B cell (primary cell): Measurements from ENCODE around the gene CISD2. TPM values are rescaled to one million over a fixed set of nuclear protein-coding genes. Genes with fewer than 3 reads are reported as not detected.
A peak's percentile ranks its signal among the peaks of the same experiment; 100 is the strongest.

Experiments
- ATAC-seq: fragments of 200-7000 bp; cut with Tn5 transposase; one replicate; pipeline ENCODE4 v1.10.0; 2021; ENCODE audit warnings: low read depth, mild to moderate bottlenecking, moderate number of reproducible peaks, moderate library complexity
- CTCF ChIA-PET: fragments of 350-600 bp; sonication (Branson Sonifier 250); formaldehyde crosslinking; loops from one replicate; lab custom pipeline; 2021; ENCODE audit warnings: antibody characterized with exemption, inconsistent platforms; lab: Charles Lee
- POLR2A ChIA-PET: fragments of 350-600 bp; sonication (Branson Sonifier 250); formaldehyde crosslinking; loops from one replicate; lab custom pipeline; 2021; ENCODE audit warnings: antibody characterized with exemption; lab: Charles Lee
- DNase-seq: peaks from one replicate; pipeline ENCODE4 v3.0.0; 2013
- H2AFZ ChIP-seq: 2 replicates; pipeline ENCODE4 v1.6.1; 2012; ENCODE audit warnings: mild to moderate bottlenecking, low read depth, low read length; ENCODE audit not compliant: insufficient read depth, poor library complexity, severe bottlenecking
- H3K27ac ChIP-seq, 2 donors: 1 replicate in 1 of 2; 2 replicates in 1 of 2; pipeline ENCODE4 v1.5.1; 2012 to 2013; ENCODE audit warnings: low read length in 2 of 2, mild to moderate bottlenecking in 2 of 2, moderate library complexity in 1 of 2
- H3K27me3 ChIP-seq, 4 experiments: fragments of 200-600 bp in 1 of 4; sonication (generic) in 1 of 4; replicated peaks in 1 of 4; 1 replicate in 2 of 4; 2 replicates in 2 of 4; pipeline versions ENCODE4 v1.6.1 to v1.7.0; 2013 to 2016; ENCODE audit warnings: low read length in 3 of 4, mild to moderate bottlenecking in 2 of 4, mixed read lengths in 1 of 4, moderate library complexity in 1 of 4; ENCODE audit not compliant: insufficient read depth in 4 of 4, control insufficient read depth in 3 of 4; ENCODE audit errors: control extremely low read depth in 1 of 4
- H3K36me3 ChIP-seq, 2 experiments: replicated peaks in 1 of 2; 1 replicate in 1 of 2; 2 replicates in 1 of 2; pipeline versions ENCODE4 v1.6.1 to v1.7.1; 2013; ENCODE audit warnings: low read length in 1 of 2; ENCODE audit not compliant: insufficient read depth in 2 of 2, control insufficient read depth in 1 of 2; ENCODE audit errors: control extremely low read depth in 1 of 2, extremely low read depth in 1 of 2
- H3K4me1 ChIP-seq, 2 donors: fragments of 200-600 bp in 1 of 2; sonication (generic) in 1 of 2; 1 replicate in 1 of 2; 2 replicates in 1 of 2; pipeline versions ENCODE4 v1.5.1 to v1.6.1; 2013 to 2017; ENCODE audit warnings: low read length in 2 of 2; ENCODE audit not compliant: control insufficient read depth in 2 of 2, insufficient read depth in 2 of 2
- H3K4me2 ChIP-seq: replicated peaks from 2 replicates; pipeline ENCODE3; 2012; ENCODE audit warnings: mild to moderate bottlenecking, low read depth, low read length; ENCODE audit not compliant: poor library complexity, severe bottlenecking
- H3K4me3 ChIP-seq, 5 experiments: fragments of 200-600 bp in 1 of 5; sonication (generic) in 1 of 5; 1 replicate in 3 of 5; 2 replicates in 2 of 5; pipeline versions ENCODE4 v1.5.1 to v1.7.0; 2011 to 2016; ENCODE audit warnings: low read length in 4 of 5, mild to moderate bottlenecking in 4 of 5, low read depth in 2 of 5, control low read depth in 1 of 5, moderate library complexity in 1 of 5; ENCODE audit not compliant: insufficient read depth in 1 of 5; ENCODE audit errors: control extremely low read depth in 1 of 5, extremely low read depth in 1 of 5
- H3K79me2 ChIP-seq: fragments of 200-600 bp; sonication (generic); one replicate; pipeline ENCODE4 v1.6.0; 2016; ENCODE audit warnings: low read length; ENCODE audit not compliant: control insufficient read depth, insufficient read depth
- H3K9ac ChIP-seq: fragments of 200-600 bp; sonication (generic); 2 replicates; pipeline ENCODE4 v1.6.1; 2017; ENCODE audit warnings: mild to moderate bottlenecking, low read length, moderate library complexity
- H3K9me3 ChIP-seq, 3 donors: one replicate each; pipeline versions ENCODE4 v1.6.1 to v1.7.1; 2013; ENCODE audit warnings: low read length in 2 of 3; ENCODE audit not compliant: control insufficient read depth in 2 of 3, insufficient read depth in 1 of 3; ENCODE audit errors: control extremely low read depth in 1 of 3
- H4K20me1 ChIP-seq: 2 replicates; pipeline ENCODE4 v1.6.0; 2012; ENCODE audit warnings: mild to moderate bottlenecking, low read length; ENCODE audit not compliant: insufficient read depth, control insufficient read depth, poor library complexity, severe bottlenecking
- H3K27ac Mint-ChIP-seq: one replicate; pipeline ENCODE4 v1.8.0; 2021; ENCODE audit warnings: mixed read lengths
- H3K27me3 Mint-ChIP-seq: one replicate; pipeline ENCODE4 v1.8.0; 2021; ENCODE audit warnings: mixed read lengths
- H3K4me1 Mint-ChIP-seq: one replicate; pipeline ENCODE4 v1.8.0; 2021; ENCODE audit warnings: mixed read lengths
- H3K4me3 Mint-ChIP-seq: one replicate; pipeline ENCODE4 v1.8.0; 2021; ENCODE audit warnings: mixed read lengths
- H3K9me3 Mint-ChIP-seq: one replicate; pipeline ENCODE4 v1.8.0; 2022; ENCODE audit warnings: mixed read lengths; ENCODE audit not compliant: insufficient read depth
- CTCF ChIP-seq: fragments of 200-600 bp; IDR thresholded peaks from one replicate; pipeline ENCODE4 v1.8.0; 2022; ENCODE audit warnings: antibody characterized with exemption, mild to moderate bottlenecking
- EZH2 ChIP-seq: IDR thresholded peaks from 2 replicates; pipeline ENCODE4 v1.6.1; 2012; ENCODE audit warnings: borderline replicate concordance, low read depth, mild to moderate bottlenecking, moderate library complexity, low read length; ENCODE audit not compliant: insufficient read depth, poor library complexity, severe bottlenecking
- WGBS: methylation state at CpG from one replicate; pipeline ENCODE4 v1.1.5; 2013; ENCODE audit warnings: missing lambda C conversion rate; ENCODE audit not compliant: insufficient coverage; 5-methylcytosine and 5-hydroxymethylcytosine counted together
- intact Hi-C: fragments of 100-400 bp; cut with micrococcal nuclease; formaldehyde crosslinking; loops from one replicate; pipeline ENCODE4 v1.10.0; 2022
- polyA plus RNA-seq: library from polyadenylated mRNA; depleted of rRNA; stranded (reverse); fragments of >200 nt; gene quantifications from 2 replicates; pipeline ENCODE4 v1.2.3, GENCODE V29; 2012
- total RNA-seq, 2 donors: library from RNA; stranded (reverse); fragments of 120-200 nt in 1 of 2; gene quantifications; 1 replicate in 1 of 2; 2 replicates in 1 of 2; pipeline versions ENCODE4 v1.2.3 to v1.2.4, GENCODE V29; 2013 to 2022

CISD2 gene
- total and polyA plus RNA-seq, 2 donors (not counting 1 experiment from before 2014, with no cell fraction given), result 5.0 to 16.0 TPM

GRCh38 chr4:102825261-102826091 lies 43.3 kb upstream of the CISD2 start:
- Histone ChIP-seq H3K4me3 (peak overlapping the region; percentile 96 to 100 (median 98)), H3K4me1 (peaks cover 36 to 50% of the 10 kb centered on the region in 2 donors), H3K9me3 (no peaks in the 10 kb centered on the region), H3K36me3 (peaks cover 2 to 30% of the 10 kb centered on the region in 2 experiments), H3K4me2 (peak overlapping the region; percentile 87), H4K20me1 (peaks cover 59% of the 10 kb centered on the region), H3K79me2 (peaks cover 80% of the 10 kb centered on the region), H2AFZ (no peak overlapping the region), H3K27me3 (no peaks in the 10 kb centered on the region), H3K9ac (peak overlapping the region; percentile 100), H3K27ac (peak overlapping the region; percentile 100)
- Mint-ChIP-seq H3K27me3 (no peaks in the 10 kb centered on the region), H3K9me3 (no peaks in the 10 kb centered on the region), H3K27ac (no peak overlapping the region), H3K4me3 (no peak overlapping the region), H3K4me1 (peaks cover 52% of the 10 kb centered on the region)
- 0% methylated on average over 12 of the region's 23 CpGs for WGBS
- intact Hi-C loops, result loop anchor here (2.0 to 5.0 kb wide), 3 partner anchors 17 to 325 kb away; partner anchors contain the start of gene NFKB1
- POLR2A ChIA-PET, result interaction anchor here (4.3 kb wide), 1 partner anchor 64 kb away, joined by 74 read pairs; the partner anchor contains the start of gene MANBA
- CTCF ChIA-PET, result no interaction called here
- DNase-seq (peak; percentile 52), ATAC-seq (no peak)
- TF ChIP-seq CTCF (no peak), EZH2 (no peak)
